ENCODE results near the gene CDC14B.

CDC14B gene

DNA sequence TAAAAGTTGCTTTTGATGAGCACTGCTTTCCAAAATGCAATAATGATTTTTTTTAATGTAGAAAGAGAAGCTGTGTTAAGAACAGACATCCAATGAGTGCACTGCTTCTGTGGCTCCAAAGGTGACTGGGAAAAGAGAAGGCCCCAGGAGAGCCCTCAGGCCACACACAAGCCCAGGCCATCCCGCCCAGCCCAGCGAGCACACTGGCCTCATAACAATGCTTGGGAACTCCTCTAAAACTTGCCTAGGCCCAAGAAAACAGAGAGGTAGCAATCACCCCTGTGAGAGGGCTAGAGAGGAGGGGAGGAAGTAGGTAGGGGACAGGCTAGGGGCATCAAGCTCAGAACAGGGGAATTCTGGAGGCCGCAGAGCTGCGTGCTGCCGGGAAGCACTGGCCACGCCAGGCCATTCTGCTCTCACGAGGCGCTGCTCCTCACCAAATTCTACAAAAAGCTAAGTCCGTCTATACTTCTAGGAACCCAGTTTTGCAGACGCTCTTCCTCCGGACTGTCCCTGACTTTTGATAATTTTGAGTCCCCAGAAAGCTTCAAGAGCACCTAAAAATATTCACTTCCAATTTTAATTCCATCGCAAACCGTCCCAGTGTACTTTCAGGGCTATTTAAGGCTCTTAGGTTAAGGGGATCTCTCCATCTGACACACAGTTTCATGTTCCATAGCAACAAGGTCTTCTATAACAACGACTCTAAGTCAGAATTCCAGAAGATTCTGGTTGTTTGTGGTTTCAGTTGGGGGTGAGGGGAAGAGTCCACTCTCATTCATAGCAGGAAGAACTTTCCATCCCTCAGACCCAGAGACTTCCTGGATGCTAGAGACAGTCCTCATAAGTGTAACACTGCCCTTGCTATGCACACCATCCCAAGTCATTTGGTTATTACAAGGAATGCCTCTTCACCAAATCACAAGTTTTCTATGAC, 118.7 kb downstream of the CDC14B start:
- no peak for DNase-seq

DNA sequence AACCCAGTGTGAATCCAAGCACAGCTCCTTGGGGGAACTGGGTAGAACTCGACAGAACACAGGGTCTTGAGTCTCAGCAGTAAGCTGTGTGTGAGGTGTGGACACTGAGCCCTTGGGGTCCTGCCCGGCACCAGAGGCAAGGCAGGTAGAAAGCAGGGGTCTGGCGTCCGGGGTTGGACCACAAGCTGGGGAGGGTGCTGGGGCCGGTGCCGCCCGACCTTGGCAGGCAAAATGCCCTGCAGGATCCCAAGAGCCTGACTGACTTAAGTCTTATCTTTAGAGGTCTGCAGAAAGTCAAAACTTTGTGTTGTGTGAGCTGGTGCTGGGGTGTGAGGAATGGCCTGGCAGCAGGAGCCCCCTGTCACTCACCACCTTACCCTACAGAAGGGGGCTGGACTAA, 120.4 kb downstream of the CDC14B start:
- DNase-seq, result no peak

DNA sequence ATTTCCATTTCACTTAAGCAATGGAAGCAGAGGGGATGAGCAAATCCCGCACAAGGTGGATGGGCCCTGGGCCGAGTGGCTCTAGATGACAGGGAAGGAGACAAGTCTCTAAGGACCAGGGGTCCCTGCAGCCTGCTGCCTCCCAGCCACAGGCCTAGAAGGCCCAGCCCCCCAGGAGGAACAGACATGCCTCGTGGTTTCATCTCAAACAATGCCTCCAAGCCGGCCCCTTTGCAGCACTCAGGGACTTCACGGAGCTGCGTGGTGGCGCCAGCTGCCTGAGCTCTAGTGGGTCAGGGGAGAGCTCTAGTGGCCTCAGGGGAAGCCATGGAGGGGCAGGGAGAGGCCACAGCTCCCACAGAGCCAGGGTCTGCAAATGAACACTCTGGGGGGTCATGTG, 120.8 kb downstream of the CDC14B start:
- DNase-seq, result no peak

DNA sequence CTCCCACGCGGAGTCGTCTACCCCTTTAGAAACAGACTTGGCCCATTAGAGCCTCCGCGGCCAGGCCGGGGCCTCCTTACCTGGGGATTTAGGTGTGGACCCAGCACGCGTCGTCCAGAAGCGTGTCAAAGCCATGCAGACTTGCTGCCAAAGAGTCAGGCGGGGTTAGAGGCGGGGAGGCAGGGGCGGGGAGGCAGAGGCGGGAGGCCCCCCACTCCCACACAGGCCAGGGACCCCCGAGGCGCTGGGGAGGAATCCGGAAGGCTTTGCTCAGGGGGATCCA, 122.6 kb downstream of the CDC14B start:
- no peak for DNase-seq

DNA sequence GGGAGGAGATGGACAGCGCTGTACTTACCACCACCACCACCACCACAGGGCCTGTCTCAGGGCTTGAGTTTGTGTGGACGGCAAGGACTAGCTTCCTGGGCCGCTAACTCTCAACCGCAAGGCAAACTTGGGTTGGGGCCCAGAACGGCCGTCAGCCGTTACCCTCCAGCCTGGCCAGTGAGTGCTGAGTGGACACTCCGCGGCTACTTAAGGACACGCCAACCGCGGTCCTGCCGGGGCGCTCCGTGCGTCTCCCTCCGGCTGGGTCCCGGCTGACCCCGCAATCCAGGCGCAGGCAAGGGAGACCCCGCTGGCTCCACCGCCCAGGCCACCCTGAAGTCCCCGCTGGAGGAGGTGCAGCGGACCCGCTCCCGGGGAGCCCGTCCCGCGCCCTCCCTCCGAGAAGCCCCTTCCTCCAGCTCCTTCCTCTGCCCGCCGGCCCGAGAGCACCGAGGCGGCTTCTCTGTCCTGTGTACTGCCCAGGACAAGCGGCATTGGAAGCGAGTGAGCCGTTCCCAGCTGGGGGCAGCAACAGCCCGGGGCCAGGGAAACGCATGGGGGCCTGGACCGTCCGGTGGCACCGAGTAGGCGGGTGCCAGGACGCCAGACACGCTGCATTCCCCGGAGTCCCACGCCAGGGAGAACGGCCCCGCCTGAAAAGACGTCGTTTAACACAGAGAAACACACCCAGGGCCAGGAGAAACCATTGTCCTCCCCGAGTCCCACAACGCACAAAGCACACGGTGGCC, 123.1 kb downstream of the CDC14B start:
- DNase-seq, result no peak

DNA sequence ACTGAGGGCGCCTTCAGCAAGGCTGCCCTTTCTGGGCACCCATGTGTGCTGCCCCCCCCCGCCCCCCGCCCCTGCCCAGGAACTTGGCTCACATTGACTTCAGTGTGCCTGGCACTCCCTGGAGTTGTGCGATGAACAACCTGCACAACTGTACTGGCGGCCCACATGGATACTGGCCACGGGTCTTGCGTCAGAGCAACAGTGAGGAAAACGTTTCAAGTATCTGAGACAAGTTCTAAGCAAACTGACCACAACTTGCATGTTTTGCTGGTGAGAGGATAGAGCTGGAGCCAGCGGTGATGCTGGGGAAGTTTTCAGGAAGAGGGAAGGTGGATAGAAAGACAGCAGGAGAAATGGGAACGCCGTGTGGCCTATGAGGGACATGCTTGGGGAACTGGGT, 124.3 kb downstream of the CDC14B start:
- no peak for DNase-seq

DNA sequence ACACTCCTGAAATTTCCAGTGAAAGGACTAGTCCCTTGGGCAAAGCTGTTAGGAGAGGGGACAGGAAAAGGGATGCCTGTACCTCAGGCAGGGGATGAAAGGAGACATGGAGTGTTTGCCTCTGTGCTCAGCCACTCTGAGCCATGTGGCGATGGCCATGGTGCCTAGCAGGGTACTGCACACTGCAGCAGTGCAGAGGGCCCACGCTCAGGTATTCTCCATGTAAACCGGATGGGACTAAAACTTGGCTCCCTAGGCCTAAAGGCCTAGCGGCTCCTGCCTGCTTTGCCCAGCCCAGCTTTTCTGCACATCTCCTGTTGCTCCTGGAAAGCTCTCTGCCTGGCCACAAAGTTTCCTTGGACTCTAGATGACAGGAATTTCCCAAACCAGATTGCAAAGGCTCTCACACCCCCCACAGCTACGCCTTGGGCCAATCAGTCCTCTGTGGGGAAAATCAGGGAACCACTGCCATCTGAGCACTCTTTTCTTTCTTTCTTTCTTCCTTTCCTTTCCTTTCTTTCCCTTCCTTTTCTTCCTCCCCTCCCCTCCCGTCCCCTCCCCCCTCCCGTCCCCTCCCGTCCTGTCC, 125.3 kb downstream of the CDC14B start:
- DNase-seq, result no peak

DNA sequence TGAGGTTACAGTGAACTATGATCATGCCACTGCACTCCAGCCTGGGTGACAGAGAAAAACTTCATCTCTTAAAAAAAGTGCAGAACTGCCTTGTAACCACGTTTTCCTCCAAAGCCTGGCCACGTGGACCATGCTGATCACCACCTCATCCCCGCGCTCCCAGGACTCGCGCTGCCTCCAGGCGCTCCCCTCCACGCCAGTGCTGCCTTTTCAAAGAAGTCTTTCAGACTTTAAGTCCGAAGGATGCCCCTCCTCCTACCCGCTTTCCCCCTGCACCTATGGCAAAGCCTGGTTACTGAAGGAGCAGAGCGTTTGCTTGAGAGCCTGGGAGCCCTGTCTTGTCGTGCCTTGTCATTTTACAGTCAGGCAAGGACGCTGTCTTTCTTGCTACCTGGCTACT, 125.9 kb downstream of the CDC14B start:
- DNase-seq, result no peak

DNA sequence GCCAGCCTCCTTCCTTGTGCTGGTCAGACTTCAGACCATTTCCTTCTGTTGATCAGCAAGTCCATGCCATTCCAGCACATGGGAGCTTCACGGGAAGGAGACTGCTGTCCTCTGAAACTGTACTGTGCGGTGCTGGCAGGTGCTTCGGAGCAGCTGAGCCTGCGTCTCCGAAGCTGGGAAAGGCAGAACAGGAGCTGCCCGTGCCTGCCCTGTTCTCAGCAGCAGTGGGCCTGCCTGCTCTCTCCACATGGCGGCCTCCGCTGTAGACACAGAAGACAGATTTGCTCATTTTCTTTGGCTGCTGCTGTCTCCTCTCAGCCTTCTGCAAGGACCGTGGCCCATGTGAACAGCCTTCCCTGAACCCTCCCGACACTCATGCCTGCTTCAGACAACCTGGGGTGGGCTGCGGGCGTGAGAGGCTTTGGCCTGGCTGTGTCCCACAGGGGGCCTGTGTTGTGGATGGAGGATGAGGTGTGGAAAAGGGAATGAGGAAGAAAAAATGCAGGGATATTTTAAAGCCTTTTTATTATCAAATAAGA, 126.6 kb downstream of the CDC14B start:
- DNase-seq, result no peak

DNA sequence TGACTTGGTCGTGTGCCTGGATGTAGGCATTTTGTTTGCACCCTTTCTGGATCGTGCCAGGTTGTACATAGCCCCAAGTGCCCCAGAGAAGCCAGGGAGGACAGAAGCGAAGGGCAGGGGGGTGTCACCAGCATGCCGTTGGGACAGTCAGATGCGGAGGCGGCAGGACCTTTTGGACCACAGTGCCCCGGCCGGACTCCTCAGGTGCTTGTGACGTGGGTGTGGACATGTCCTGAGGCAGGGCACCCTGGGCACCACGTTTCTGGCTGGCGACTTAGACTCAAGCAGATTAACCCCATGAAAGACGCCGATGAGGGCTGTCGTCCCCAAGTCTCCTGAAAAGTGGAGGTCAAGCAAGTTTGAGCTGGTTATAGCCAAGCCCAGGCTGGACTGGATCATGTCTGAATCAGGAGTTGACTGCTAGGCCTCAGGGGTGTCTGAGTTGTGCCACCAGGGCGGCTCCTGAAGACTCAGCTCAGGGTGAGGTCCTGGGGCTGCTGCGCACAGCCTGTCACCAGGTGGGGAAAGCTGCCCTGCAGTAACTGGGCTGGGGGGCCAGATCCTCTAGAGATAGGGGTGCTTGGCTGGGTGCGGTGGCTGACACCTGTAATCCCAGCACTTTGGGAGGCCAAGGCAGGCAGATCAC, 127.6 kb downstream of the CDC14B start:
- DNase-seq, result no peak

DNA sequence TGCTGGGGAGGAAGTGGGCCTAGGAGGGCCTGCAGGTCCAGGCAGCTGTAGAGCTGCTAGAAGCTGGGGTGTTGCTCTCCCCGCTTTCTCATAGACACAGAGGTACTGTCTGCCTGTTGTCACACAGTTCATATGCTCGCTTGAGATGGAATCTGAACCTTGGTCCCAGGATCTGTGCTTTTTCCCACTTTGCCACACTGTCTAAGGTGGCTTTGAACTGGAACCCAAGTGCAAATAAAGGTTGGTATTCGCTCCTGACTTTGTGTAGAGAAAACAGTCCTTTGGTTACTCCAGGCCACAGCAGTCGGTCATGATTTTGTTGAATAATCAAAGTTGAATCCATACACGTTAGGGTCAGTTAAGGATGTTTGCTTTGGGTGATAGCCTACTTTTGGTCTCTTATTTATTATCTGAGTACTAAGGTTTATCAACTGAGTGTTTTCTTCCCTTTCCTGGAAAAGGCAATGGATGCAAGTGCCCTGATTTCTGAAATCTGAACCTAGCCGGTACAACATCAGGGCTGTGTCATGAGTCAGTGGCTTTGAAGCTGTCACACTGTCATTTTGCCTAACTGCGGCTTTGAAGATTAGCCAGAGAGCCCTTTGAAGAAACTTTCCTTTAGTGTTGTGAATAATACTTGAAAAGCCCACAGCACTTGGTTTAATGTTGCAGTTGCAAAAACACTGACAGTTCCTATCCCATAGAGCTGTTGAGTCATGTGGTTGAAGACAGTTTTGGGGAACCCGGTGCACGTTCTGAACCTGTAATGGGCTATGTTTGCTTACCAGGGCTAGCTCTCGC, 128.4 kb downstream of the CDC14B start:
- peak; percentile 31 for DNase-seq

DNA sequence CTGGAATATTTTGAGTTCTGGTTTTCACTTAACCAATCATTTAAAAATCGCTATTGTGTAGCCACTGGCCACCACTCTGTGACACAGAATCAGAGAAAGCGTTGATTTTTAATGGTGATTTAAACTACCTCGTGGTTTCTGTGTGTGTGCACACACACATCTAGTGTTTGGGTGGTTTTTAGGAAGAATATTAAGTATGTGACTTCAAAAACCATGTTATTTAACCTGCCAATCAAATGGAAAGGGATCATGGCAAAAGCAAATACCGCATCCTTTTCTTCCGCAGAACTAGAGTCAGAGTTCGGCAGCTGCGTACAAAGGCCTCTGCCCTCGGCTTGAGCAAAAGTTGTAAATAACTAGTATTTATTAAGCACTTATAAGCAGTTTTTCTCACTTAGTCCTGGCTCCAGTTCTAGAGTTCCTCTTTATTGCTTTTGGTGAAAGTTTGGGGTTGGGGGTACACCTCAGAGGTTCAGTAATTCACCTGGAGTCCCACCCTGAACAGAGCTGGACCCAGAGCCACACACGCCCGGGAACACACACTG, 129.0 kb downstream of the CDC14B start:
- no peak for DNase-seq

DNA sequence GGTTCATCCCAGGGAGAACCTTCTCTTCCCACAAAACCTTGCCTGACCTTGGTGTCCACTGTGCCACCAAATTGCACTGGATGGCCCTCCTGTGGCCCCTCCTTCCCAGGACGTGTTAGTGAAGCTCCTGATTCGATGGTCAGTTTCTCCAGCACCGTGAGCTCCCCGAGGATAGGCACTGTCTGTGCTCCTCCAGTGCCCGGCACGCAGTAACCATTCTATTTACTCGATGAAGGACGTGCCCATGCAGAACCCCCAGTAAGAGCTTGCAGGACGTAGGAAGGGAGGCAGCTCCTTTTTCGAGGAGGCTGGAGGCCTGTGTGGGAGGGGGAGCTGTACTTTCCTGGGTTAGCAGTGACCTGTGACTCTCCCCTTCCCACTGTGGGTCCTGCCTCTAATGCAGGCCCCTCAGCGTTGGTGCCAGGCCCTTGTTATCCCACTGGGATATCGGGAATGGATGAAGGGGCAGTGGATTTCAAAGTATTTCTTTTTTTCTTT, 130.1 kb downstream of the CDC14B start:
- no peak for DNase-seq

DNA sequence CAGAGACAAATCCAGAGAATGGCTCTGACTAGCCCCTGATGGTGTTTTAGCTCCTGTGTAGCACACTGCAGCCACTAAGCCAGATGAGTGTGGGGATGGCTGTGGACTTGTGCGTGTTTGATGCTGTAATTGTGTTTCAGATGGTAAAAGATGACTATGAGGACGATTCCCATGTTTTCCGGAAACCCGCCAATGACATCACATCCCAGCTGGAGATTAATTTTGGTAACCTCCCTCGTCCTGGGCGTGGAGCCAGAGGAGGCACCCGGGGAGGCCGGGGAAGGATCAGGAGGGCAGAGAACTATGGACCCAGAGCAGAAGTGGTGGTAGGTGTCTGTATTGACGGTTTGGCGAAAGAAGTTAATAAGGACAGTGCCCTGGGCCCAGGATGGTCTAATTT, 131.7 kb downstream of the CDC14B start:
- no peak for DNase-seq

DNA sequence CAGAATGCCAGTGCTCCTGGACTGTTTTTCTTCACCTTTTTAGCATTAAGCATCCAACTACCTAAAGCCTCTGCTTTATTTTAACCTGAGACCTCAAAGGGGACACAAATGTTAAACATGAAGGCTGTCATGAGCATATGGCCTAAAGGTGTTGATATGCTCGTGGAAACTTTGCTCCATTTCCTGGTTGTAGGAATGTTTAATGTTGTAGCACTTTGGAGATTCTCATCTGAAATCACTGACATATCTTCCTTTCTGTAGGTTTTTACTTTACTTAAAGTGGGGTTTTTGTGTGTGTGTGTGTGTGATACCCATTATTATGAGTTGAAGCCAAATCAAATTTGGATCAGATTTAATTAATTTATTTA, 132.6 kb downstream of the CDC14B start:
- DNase-seq, result no peak

DNA sequence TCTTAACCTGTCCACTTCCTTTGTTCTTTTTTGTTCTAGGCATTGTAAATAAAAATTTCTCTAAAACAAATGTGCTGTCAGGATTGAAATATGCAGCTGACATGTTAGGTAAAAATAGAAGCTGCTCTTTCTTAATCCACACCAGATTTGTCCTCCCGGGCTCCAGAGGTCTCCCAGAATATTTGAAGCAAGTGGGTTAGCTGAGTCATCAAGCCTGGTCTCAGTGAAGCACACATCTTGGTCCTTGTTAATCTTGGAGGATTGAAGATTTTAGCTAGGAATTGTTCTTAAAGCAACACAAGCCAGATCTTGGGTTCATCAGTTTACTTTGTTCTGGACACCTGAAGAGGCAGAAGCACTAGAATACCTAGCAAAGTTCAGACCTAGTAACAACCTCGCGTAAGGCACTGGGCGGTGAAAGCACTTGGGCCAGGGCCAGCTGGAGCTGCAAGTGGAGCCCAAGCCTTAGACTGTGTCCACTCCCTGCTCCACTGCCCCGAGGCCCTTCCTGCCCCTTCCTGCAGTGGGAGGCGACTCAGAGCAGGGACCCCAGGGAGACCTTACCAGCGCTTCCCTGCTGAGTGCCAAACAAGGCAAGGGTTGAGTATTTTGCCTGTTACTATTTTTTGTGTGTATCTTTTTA, 133.1 kb downstream of the CDC14B start:
- DNase-seq, result no peak

DNA sequence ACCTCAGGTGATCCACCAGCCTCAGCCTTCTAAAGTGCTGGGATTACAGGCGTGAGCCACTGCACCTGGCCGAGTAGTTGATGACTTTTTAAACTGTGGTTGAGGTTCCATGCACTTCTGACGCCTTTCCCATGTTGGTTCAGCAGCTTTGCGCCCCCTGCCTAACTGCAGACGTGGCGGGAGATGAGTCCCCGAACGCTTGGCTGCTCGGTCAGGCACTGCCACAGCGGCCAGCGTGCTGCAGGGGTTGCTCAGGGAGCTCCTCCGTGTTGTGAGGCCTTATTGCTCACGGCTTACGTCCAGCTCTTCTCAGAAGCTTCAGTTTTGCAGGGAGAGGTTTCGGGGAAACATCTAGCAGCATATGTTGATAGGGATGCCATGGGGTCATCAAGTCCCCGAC, 134.4 kb downstream of the CDC14B start:
- no peak for DNase-seq

DNA sequence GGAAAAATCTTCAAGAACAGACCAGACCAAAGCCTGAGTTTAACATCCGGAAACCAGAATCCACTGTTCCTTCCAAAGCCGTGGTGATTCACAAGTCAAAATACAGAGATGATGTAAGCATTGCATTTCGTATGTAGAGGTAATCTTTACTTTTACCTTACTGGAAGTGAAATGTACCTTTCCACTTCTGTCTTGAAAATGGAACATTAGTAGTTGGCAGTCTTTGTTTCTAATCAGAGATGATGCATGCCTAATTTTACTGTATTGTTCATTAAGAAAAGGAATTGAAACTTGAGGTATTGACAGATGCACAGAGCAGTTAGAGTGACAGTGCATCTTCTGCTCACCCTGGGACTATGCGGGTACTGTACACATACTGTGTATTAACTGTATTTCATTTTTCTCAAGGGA, 135.1 kb downstream of the CDC14B start:
- no peak for DNase-seq

DNA sequence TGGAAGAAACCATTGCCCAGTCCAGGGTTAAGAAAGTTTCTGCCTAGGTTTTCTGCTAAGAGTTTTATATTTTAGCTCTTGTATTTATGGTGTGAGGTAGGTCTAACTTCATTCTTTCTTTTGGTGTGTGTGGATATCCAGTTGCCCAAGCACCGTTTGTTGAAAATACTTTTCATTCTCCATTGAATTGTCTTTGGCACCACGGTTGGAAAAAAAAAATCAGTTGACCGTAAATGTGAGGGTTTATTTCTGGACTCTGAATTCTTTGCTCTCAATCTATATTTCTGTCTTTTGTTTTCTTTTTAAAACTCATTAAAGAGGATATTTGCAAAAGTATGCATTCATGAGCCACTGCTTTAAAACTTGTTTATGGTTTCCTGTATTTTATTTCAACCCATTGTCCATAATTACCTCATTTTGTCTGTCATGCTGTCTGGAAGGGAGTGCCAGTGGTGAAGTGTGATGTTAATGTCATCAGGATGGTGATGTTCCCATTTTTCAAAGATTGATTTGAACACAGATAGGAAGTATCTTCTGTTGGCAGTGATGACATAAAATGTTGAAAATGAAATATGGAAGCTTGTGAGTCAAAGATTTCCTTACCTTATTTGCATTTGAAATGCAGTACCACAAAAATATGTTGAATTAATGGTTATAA, 135.8 kb downstream of the CDC14B start:
- no peak for DNase-seq

DNA sequence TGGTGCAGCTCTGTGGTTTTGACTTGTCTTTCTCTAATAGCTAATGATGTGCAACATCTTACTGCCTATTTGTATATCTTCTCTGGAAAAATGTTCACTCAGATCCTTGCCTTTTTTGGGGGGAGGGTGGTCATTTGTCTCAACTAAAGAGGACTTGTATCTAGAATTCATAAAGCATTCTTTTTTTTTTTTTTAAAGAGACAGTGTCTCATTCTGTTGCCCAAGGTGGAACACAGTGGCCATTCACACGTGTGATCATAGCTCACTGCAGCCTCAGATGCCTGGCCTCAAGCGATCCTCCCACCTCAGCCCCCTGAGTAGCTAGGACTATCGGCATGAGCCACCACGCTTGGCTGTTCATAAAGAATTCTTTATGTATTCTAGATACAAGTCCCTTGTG, 136.4 kb downstream of the CDC14B start:
- DNase-seq, result no peak

DNA sequence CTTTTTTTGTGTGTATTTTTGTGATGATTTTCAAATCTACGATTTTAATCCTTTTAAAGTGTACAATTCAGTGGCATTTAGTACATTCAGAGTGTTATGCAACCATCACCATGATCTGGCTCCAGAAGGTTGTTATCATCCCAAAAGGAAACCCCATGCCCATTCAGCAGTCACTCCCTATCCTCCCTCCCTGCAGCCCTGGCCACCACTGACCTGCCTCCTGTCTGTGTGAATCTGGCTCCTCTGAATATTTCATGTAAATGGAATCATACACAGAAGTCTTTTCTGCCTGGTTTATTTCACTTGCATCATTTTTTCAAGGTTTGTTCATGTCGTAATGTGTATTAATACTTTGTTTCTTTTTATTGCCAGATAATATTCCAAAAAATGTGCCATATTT, 137.2 kb downstream of the CDC14B start:
- DNase-seq, result no peak
